GM19467 (cell line): ENCODE measurements around the gene P4HA2.
A peak's percentile ranks its signal among the peaks of the same experiment; 100 is the strongest.

Experiments used
- ATAC-seq: cut with Tn5 transposase; IDR thresholded peaks from one replicate; pipeline ENCODE4 v1.9.1; 2021; ENCODE audit warnings: mild to moderate bottlenecking, moderate library complexity; ENCODE audit not compliant: unreplicated experiment

P4HA2 gene

GRCh38 chr5:132204371-132205135 lies 23.1 kb downstream of the P4HA2 start:
- no peak for ATAC-seq

GRCh38 chr5:132203916-132204315 lies 23.7 kb downstream of the P4HA2 start:
- no peak for ATAC-seq

GRCh38 chr5:132203464-132203818 lies 24.2 kb downstream of the P4HA2 start:
- no peak for ATAC-seq

- ATAC-seq, result no peak
These were observed 24.8 kb downstream of the P4HA2 start for GRCh38 chr5:132202711-132203463.

- ATAC-seq, result no peak
These were observed 28.5 kb downstream of the P4HA2 start for GRCh38 chr5:132199116-132199680.

GRCh38 chr5:132198571-132198970 lies 29.1 kb downstream of the P4HA2 start:
- ATAC-seq, result no peak

GRCh38 chr5:132195727-132196126 lies 31.9 kb downstream of the P4HA2 start:
- ATAC-seq, result no peak

- ATAC-seq, result no peak
These were observed 34.4 kb downstream of the P4HA2 start for GRCh38 chr5:132193165-132193694.

- peak; percentile 83 for ATAC-seq
These were observed 37.4 kb downstream of the P4HA2 start for GRCh38 chr5:132190161-132190817.

- no peak for ATAC-seq
These were observed 43.1 kb downstream of the P4HA2 start for GRCh38 chr5:132184588-132184987.

- no peak for ATAC-seq
These were observed 43.9 kb downstream of the P4HA2 start for GRCh38 chr5:132183723-132184122.

GRCh38 chr5:132182359-132183040 lies 45.2 kb downstream of the P4HA2 start:
- no peak for ATAC-seq

- no peak for ATAC-seq
These were observed 46.5 kb downstream of the P4HA2 start for GRCh38 chr5:132181011-132181629.

GRCh38 chr5:132180134-132180745 lies 47.4 kb downstream of the P4HA2 start:
- ATAC-seq, result no peak

GRCh38 chr5:132179405-132179804 lies 48.2 kb downstream of the P4HA2 start:
- no peak for ATAC-seq

GRCh38 chr5:132177691-132178149 lies 49.9 kb downstream of the P4HA2 start:
- no peak for ATAC-seq

- ATAC-seq, result no peak
These were observed 50.7 kb downstream of the P4HA2 start for GRCh38 chr5:132176987-132177386.

GRCh38 chr5:132176521-132176945 lies 51.1 kb downstream of the P4HA2 start:
- no peak for ATAC-seq

- ATAC-seq, result no peak
These were observed 64.7 kb downstream of the P4HA2 start for GRCh38 chr5:132162945-132163344.
